ENCODE results near the gene DDX42.

DNA sequence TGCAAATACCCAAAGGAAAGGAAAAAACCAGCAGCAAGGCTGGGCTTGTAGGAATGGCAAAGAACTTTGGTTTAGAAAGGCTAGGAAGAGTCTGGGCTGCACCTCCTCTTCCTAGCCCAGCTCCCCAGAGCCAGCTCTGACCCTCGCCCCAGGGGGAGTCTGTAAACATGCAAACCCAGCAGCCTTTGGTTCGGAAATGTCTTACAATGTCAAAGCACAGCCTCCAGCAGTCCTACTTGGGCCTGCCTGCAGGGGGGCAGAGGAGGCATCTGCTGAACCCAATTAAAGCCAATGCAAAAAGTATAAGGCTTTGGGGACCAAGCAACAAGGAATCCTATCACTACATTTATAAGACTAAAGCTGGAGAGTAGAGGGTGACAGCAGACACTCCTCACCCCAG lies 58.5 kb downstream of the DDX42 start:
- TF ChIP-seq, protein P1, sequence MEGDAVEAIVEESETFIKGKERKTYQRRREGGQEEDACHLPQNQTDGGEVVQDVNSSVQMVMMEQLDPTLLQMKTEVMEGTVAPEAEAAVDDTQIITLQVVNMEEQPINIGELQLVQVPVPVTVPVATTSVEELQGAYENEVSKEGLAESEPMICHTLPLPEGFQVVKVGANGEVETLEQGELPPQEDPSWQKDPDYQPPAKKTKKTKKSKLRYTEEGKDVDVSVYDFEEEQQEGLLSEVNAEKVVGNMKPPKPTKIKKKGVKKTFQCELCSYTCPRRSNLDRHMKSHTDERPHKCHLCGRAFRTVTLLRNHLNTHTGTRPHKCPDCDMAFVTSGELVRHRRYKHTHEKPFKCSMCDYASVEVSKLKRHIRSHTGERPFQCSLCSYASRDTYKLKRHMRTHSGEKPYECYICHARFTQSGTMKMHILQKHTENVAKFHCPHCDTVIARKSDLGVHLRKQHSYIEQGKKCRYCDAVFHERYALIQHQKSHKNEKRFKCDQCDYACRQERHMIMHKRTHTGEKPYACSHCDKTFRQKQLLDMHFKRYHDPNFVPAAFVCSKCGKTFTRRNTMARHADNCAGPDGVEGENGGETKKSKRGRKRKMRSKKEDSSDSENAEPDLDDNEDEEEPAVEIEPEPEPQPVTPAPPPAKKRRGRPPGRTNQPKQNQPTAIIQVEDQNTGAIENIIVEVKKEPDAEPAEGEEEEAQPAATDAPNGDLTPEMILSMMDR (IDR thresholded peaks at IDR 0.05): no peak
- TF ChIP-seq POLR2A (IDR thresholded peaks at IDR 0.05): no peak
